ENCODE measurements around the gene LPP.

- TF ChIP-seq, protein P1, sequence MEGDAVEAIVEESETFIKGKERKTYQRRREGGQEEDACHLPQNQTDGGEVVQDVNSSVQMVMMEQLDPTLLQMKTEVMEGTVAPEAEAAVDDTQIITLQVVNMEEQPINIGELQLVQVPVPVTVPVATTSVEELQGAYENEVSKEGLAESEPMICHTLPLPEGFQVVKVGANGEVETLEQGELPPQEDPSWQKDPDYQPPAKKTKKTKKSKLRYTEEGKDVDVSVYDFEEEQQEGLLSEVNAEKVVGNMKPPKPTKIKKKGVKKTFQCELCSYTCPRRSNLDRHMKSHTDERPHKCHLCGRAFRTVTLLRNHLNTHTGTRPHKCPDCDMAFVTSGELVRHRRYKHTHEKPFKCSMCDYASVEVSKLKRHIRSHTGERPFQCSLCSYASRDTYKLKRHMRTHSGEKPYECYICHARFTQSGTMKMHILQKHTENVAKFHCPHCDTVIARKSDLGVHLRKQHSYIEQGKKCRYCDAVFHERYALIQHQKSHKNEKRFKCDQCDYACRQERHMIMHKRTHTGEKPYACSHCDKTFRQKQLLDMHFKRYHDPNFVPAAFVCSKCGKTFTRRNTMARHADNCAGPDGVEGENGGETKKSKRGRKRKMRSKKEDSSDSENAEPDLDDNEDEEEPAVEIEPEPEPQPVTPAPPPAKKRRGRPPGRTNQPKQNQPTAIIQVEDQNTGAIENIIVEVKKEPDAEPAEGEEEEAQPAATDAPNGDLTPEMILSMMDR (IDR thresholded peaks at IDR 0.05) = no peak
- no peak for TF ChIP-seq PHF8 (IDR thresholded peaks at IDR 0.05; ENCODE audit: borderline replicate concordance, low read depth)
- TF ChIP-seq, protein P2, sequence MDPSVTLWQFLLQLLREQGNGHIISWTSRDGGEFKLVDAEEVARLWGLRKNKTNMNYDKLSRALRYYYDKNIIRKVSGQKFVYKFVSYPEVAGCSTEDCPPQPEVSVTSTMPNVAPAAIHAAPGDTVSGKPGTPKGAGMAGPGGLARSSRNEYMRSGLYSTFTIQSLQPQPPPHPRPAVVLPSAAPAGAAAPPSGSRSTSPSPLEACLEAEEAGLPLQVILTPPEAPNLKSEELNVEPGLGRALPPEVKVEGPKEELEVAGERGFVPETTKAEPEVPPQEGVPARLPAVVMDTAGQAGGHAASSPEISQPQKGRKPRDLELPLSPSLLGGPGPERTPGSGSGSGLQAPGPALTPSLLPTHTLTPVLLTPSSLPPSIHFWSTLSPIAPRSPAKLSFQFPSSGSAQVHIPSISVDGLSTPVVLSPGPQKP (IDR thresholded peaks at IDR 0.05; ENCODE audit: low read depth, low read length) = no peak
- TF ChIP-seq JUNB (IDR thresholded peaks at IDR 0.05) = no peak
- TF ChIP-seq JUN (IDR thresholded peaks at IDR 0.05) = no peak
- no peak for TF ChIP-seq NPAS2 (CRISPR knock-in tag; IDR thresholded peaks at IDR 0.05; ENCODE audit: borderline replicate concordance)
- TF ChIP-seq KDM5A (IDR thresholded peaks at IDR 0.05) = no peak
- TF ChIP-seq, protein P3, sequence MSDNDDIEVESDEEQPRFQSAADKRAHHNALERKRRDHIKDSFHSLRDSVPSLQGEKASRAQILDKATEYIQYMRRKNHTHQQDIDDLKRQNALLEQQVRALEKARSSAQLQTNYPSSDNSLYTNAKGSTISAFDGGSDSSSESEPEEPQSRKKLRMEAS (IDR thresholded peaks at IDR 0.05) = no peak
- TF ChIP-seq CHD2 (IDR thresholded peaks at IDR 0.05; ENCODE audit: low read length, partially characterized antibody) = no peak
- no peak for TF ChIP-seq CBX2 (IDR thresholded peaks at IDR 0.05; ENCODE audit: borderline replicate concordance, low read depth)
- no peak for TF ChIP-seq EP300 (IDR thresholded peaks at IDR 0.05)
- no peak for TF ChIP-seq ZSCAN20 (CRISPR knock-in tag; IDR thresholded peaks at IDR 0.05)
- TF ChIP-seq, protein P4, sequence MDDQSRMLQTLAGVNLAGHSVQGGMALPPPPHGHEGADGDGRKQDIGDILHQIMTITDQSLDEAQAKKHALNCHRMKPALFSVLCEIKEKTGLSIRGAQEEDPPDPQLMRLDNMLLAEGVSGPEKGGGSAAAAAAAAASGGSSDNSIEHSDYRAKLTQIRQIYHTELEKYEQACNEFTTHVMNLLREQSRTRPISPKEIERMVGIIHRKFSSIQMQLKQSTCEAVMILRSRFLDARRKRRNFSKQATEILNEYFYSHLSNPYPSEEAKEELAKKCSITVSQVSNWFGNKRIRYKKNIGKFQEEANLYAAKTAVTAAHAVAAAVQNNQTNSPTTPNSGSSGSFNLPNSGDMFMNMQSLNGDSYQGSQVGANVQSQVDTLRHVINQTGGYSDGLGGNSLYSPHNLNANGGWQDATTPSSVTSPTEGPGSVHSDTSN (IDR thresholded peaks at IDR 0.05) = no peak
- no peak for TF ChIP-seq HOXB5 (CRISPR knock-in tag; IDR thresholded peaks at IDR 0.05)
These were observed 760.6 kb downstream of the LPP start for GRCh38 chr3:188914552-188914951.
